Activated CD4-positive, alpha-beta T cell treated with anti-CD3 and anti-CD28 coated beads, Interleukin-2, amount 50 U/mL, for 48 hours (primary cell): ENCODE results near the gene NECAB3.
A peak's percentile ranks its signal among the peaks of the same experiment; 100 is the strongest.

ENCODE experiments used
- DNase-seq, 2 experiments: peaks; one replicate each; pipeline ENCODE4 v3.0.0-alpha.2; 2020

The NECAB3 gene

GRCh38 chr20:33696448-33696847 lies 22.2 kb upstream of the NECAB3 start:
- no peak for DNase-seq

DNA sequence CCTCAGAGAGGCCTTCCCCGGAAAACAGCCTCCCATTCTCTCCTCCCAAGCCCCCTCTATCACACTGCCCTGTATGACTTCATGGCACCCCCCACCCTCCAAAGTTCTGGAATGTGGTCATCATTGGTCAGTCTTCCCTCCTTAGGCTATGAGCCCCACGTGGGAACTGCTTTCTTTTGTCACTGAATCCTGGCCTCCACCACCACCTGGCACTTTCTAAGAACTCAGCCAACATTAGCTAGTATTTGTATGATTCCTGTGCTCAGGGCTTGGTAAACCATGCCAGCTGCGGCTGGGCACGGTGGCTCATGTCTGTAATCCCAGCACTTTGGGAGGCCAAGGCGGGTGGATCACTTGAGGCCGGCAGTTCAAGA lies 20.4 kb upstream of the NECAB3 start:
- no peak for DNase-seq

GRCh38 chr20:33693741-33694638 lies 19.8 kb upstream of the NECAB3 start:
- no peak for DNase-seq

GRCh38 chr20:33693289-33693688 lies 19.1 kb upstream of the NECAB3 start:
- DNase-seq, result no peak

DNA sequence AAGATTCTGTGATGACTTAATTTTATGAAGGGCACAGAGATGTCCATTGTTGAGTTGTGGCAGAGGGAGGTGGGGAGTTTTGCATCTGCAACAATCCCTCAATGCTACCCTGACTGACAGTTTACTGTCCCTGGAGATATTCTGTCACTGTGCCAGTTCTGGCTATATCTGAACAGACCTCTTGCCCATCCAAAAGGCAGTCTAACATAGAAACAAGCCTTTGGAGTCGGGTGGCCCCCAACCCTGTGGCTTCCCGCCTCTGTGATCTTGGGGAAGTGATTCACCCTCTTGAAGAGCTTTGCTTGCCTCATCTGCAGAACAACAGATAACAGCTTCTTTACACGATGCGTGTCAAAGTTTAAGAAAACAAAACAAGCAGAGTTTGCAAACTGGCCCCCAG lies 15.7 kb upstream of the NECAB3 start:
- DNase-seq, result peak; percentile 51 to 54

- DNase-seq, result no peak
Measured at GRCh38 chr20:33689493-33689892, 15.3 kb upstream of the NECAB3 start.

- no peak for DNase-seq
Measured at GRCh38 chr20:33688938-33689424, 14.8 kb upstream of the NECAB3 start.

GRCh38 chr20:33687993-33688937 lies 14.0 kb upstream of the NECAB3 start:
- DNase-seq, result no peak

DNA sequence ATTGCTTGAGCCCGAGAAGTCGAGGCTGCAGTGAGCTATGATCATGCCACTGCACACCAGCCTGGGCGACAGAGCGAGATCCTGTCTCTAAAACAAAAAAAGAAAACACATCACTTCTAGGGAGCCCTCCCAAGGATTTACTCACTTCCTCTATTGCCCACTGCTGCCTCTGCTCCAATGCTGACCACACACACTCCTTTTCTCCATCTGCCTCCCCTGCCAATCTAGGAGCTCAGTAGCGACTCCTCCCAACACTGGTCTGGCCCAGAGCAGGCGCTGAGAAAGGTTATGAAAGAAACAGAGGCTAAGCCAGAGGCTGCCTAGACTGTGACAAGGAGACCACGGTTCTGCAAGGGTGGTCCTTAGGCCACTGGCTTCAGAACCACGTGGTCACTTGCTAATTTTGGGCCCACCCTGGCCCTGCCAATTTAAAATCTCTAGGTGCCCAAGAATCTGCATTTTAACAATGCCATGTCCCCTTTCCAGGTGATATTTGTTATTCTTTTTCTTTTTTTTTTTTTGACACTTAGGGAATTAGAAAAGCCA lies 13.2 kb upstream of the NECAB3 start:
- no peak for DNase-seq

DNA sequence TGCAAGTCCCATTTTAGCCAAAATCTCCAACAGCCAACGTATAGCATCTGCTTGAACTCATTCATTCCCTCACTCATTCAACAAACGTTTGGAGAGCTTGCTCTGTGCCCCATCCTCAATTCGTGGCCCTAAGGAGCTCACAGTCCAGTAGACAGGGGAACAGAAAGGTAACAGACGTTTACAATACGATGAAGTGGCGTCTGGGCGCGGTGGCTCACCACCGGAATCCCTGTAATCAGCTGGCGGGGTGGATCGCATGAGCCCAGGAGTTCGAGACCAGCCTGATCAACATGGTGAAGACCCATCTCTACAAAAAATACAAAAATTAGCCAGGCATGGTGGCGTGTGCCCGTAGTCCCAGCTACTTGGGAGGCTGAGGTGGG lies 12.7 kb upstream of the NECAB3 start:
- DNase-seq, result no peak

- peak; percentile 97 for DNase-seq
Measured at GRCh38 chr20:33686100-33686983, 12.1 kb upstream of the NECAB3 start, which contains the start of gene E2F1. Gene E2F1, minus strand, starts transcription at chr20:33686385. Its CDS starts 121 bp downstream, at chr20:33686264.

DNA sequence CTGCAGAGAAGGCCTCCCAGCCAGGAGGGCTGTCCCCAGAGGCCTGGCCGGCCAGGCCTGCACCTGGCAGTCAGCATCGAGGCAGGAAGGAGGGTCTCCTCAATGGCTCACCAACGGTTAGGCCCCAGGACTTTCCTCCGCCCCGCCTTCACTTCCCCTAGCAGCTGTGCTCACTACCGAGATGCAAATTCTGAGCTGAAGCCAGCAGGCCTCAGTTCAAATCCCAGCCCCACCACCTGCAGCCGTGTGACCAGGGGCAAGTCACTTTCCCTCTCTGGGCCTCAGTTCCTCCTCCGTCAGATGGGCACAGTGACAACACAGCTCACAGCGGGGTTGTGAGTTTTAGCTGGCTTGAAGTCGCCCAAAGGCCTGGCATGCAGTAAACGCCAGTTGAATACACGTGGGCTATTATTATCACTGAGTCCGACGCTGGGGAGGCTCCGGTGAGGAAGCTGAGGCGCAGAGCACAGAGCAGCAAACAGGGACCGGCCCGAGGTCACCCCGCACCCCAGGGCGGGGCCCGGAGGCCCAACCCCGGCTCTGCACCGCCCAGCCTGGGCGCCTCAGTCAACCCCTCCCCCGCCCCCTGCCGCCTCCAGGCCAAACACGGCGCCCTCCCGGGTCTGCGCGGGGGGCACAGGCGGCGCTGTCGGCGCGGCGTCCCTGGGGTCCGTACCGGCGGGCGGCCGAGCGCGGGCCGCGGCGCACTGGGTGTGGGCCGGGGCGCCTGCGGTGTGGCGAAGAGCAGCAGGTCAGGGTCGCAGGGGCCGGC lies 11.3 kb upstream of the NECAB3 start:
- peak; percentile 75 to 79 for DNase-seq

DNA sequence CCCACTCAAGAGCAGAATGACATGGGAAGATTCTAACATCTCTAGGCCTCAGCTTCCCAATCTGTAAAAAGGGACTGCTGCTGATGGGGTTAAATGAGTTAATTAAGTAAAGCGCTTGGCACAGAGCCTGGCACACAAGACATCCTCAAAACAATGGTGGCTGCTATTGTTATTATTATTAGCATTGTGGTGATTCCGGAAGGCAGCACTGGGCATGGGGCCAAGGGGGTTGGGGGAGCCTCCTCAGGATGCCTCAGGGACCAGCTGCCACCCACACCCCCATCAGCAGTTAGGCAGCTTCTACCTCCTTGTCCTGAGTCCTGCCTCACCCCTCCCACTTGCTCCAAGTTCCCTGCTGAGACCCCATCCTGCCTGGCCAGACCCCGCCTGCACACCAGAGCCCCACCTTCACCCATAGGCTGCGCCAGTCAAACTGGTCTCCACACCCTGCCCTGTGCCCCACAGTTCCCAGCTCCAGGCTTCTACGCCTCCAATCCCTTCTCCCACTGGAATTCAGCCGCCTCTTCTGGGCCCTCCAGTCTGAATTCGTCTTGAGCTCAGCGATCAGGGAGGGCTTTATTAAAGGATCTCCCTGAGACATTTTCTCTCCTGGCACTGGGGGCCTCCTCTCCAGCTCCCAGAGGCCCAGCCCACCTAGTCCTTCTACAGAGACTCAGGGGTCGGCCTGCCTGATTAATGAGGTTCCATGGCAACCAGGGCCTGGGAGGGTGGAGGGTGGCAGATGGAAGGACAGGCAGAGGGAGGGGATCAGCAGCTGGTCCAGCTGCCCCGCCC lies 10.5 kb upstream of the NECAB3 start:
- DNase-seq, result no peak

- no peak for DNase-seq
Measured at GRCh38 chr20:33681728-33682353, 7.6 kb upstream of the NECAB3 start.

DNA sequence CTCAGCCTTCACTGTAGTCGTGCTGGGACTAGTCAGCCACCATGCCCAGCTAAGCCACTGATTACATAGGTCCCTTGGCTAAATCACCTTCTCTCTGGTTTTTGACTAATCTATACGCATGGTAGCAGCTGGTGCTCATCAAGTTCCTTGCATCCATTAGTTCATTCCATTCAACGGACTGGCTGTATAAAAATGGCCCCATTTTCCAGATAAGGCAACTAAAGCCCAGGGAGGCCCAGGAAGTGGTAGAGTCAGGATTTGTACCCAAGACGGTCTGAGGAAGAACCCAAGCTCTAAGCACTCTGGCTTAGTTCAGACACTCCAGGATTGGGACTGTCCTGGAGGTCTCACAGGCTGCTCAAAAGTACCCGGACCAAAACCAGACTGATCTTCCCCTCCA lies 7.1 kb upstream of the NECAB3 start:
- no peak for DNase-seq

- DNase-seq, result no peak
Measured at GRCh38 chr20:33680686-33681085, 6.5 kb upstream of the NECAB3 start.

DNA sequence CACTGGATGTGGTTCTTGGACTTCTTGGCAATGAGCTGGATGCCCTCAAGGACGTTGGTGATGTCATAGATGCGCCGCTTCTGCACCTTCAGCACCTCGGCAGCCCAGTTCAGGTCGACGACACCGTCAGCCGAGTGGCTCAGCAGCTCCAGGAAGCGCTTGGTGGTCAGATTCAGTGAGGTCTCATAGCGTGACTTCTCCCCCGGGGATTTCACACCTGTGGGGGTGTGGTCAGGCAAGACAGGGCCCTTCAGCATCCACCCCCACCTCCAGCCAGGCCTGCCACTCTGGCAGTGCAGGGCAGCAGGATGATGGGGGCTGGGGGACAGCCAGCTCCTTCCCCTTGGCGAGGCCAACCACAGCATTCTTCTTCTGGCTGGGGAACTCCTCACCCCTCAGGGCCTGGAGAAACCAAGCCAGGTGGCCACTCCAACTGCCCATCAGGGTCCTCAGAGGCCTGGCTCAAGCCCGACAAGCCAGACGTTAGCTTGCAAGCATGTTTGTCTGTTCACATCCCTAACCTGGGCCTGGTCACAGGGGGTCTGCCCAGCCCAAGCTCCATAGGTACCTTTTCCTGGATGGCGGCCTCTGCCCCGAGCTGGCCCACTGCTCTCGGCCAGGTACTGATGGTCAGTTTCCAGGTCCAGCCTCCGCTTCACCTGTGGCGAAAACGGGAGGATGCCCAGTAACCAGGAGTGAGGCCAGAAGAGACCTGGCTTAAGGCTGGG lies 5.7 kb upstream of the NECAB3 start:
- DNase-seq, result peak in 1 of 2 experiments; percentile 50

DNA sequence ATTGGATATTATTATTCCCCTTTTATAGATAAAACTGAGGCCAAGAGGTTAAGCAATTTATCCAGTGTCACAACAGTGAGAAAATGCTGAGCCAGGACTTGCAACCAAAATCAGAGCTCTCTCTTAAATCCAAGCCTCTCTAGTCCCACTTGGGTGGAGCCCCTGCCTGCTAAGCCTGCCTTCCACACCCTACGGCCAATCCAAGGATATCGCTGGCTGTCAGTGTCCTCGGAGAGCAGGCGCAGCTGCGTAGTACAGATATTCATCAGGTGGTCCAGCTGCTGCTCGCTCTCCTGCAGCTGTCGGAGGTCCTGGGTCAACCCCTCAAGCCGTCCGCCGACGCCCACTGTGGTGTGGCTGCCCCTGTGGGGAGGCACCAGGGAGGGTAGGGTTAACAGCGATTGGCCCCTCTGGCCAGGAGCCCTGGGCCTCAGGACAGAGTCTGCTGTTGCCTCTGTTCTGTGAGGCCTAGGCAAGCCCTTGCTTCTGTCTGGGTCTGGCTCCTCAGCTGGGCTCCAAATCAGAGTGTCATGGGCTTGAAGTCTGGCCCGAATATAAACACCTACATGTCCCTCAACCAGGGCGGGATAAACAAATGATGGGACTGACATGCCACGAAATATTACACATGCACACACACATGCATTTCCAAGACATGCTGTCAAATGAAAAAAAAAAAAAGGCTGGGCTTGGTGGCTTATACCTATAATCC lies 3.9 kb upstream of the NECAB3 start:
- no peak for DNase-seq
